ENCODE measurements around the gene BAMBI. TPM values are rescaled to one million over a fixed set of nuclear protein-coding genes. Genes with fewer than 3 reads are reported as not detected.

The BAMBI gene
- polyA plus RNA-seq, 1 donor from 2014 or later, result 0.54 TPM

DNA sequence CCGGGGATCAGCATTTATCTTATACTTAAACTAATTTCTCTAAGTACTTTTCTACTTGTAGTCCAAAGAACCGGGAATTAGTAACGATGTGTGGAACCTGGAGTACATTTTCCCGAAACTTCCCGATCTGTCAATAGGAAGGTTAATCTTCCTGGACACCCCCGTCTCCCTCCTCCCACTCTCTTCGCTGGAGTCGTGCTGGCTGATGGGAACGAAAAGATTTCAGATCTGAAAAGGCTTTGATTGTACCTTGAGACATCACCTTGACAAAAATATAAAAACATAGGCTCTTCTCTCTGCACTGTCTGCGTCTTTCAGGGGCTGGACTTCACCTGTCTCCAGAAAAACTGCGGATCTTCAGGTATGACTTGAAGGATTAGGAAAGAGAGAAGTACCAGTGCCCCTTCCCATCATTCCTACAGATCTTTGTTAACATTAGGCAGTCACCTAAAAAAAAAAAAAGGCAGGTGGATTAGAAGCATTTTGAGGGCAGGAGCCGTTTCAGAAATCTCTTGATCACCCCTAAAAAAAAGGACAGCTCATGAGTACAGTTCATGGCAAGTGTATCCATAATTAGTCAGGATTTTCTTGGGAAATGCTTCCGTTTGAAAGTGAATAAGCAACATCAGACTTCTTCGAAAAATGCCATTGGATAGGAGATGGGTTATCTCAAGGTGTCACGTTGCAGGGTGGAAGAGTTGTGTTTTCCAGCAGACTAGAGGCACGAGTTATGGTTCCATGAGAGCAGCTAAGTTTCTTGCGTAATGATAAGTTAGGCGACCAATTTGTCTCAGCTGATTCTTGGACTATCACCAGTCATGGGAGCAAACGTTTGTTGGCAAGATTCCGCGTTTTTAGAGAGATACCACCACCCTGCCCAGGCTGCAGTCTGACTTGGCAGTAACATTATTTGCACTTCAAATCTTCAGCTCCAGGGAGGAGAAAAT lies 7.8 kb upstream of the BAMBI start:
- Histone ChIP-seq H3K36me3 (ENCODE audit: insufficient read depth, low read length) (no peaks in the 10 kb centered on the region), H3K79me2 (replicated peaks; ENCODE audit: insufficient read depth, low read length) (no peaks in the 10 kb centered on the region), H3F3A (ENCODE audit: insufficient read depth, low read length, poor library complexity, severe bottlenecking) (no peaks in the 10 kb centered on the region), H3K9me2 (ENCODE audit: insufficient read depth, low read length) (no peaks in the 10 kb centered on the region), H3K27ac (ENCODE audit: low read length) (no peak overlapping the region), H2AFZ (ENCODE audit: low read depth, low read length) (no peak overlapping the region), H3K9ac (ENCODE audit: low read length) (peak overlapping the region; percentile 10), H4K20me1 (ENCODE audit: insufficient read depth) (no peaks in the 10 kb centered on the region), H3K4me3 (ENCODE audit: low read length) (peak overlapping the region; percentile 66), H3K4me2 (ENCODE audit: low read length) (peak overlapping the region; percentile 91), H3K9me3 (ENCODE audit: low read length) (no peaks in the 10 kb centered on the region), H3K27me3 (ENCODE audit: insufficient read depth, low read depth, low read length) (peaks cover 69% of the 10 kb centered on the region)
- TF ChIP-seq MXI1 (conservative IDR thresholded peaks at IDR 0.05; ENCODE audit: poor library complexity, severe bottlenecking), result no peak
- no peak for TF ChIP-seq RAD21 (conservative IDR thresholded peaks at IDR 0.05)
- no peak for TF ChIP-seq EP300 (conservative IDR thresholded peaks at IDR 0.05; ENCODE audit: poor library complexity, severe bottlenecking)
- TF ChIP-seq TAF1 (IDR thresholded peaks at IDR 0.05; ENCODE audit: low read depth), result no peak
- TF ChIP-seq SMC3 (conservative IDR thresholded peaks at IDR 0.05; ENCODE audit: poor library complexity), result no peak
- TF ChIP-seq POLR2AphosphoS5 (IDR thresholded peaks at IDR 0.05), result no peak
- TF ChIP-seq EZH2 (IDR thresholded peaks at IDR 0.05; ENCODE audit: borderline replicate concordance, insufficient read depth, low read length, poor library complexity, severe bottlenecking), result no peak
- TF ChIP-seq, protein P1, sequence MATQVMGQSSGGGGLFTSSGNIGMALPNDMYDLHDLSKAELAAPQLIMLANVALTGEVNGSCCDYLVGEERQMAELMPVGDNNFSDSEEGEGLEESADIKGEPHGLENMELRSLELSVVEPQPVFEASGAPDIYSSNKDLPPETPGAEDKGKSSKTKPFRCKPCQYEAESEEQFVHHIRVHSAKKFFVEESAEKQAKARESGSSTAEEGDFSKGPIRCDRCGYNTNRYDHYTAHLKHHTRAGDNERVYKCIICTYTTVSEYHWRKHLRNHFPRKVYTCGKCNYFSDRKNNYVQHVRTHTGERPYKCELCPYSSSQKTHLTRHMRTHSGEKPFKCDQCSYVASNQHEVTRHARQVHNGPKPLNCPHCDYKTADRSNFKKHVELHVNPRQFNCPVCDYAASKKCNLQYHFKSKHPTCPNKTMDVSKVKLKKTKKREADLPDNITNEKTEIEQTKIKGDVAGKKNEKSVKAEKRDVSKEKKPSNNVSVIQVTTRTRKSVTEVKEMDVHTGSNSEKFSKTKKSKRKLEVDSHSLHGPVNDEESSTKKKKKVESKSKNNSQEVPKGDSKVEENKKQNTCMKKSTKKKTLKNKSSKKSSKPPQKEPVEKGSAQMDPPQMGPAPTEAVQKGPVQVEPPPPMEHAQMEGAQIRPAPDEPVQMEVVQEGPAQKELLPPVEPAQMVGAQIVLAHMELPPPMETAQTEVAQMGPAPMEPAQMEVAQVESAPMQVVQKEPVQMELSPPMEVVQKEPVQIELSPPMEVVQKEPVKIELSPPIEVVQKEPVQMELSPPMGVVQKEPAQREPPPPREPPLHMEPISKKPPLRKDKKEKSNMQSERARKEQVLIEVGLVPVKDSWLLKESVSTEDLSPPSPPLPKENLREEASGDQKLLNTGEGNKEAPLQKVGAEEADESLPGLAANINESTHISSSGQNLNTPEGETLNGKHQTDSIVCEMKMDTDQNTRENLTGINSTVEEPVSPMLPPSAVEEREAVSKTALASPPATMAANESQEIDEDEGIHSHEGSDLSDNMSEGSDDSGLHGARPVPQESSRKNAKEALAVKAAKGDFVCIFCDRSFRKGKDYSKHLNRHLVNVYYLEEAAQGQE (IDR thresholded peaks at IDR 0.05; ENCODE audit: borderline replicate concordance), result no peak
- TF ChIP-seq, protein P2, sequence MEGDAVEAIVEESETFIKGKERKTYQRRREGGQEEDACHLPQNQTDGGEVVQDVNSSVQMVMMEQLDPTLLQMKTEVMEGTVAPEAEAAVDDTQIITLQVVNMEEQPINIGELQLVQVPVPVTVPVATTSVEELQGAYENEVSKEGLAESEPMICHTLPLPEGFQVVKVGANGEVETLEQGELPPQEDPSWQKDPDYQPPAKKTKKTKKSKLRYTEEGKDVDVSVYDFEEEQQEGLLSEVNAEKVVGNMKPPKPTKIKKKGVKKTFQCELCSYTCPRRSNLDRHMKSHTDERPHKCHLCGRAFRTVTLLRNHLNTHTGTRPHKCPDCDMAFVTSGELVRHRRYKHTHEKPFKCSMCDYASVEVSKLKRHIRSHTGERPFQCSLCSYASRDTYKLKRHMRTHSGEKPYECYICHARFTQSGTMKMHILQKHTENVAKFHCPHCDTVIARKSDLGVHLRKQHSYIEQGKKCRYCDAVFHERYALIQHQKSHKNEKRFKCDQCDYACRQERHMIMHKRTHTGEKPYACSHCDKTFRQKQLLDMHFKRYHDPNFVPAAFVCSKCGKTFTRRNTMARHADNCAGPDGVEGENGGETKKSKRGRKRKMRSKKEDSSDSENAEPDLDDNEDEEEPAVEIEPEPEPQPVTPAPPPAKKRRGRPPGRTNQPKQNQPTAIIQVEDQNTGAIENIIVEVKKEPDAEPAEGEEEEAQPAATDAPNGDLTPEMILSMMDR (IDR thresholded peaks at IDR 0.05; ENCODE audit: poor library complexity, severe bottlenecking), result no peak

DNA sequence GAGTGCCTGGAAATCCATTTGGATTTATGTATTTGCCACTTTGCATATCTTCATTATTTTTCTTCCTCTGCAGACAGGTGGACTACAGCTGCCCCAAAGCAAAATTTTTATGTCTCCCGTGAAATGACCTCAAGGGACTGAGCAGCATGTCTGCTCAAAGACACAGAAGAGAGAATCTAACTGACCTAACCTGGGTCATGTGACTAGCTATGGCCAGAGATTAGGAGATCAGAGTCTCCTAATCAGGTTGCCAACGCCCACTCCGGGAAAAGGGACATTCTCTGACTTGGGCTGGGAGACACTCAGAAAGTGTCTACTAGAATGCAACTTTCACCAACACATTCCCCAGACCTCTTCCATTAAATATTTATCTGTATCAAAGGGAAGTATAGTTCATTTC lies 2.5 kb upstream of the BAMBI start:
- Histone ChIP-seq H3K9me2 (ENCODE audit: insufficient read depth, low read length) (no peaks in the 10 kb centered on the region), H3K9me3 (ENCODE audit: low read length) (no peaks in the 10 kb centered on the region), H3K9ac (ENCODE audit: low read length) (no peak overlapping the region), H3K27ac (ENCODE audit: low read length) (no peak overlapping the region), H2AFZ (ENCODE audit: low read depth, low read length) (no peak overlapping the region), H3K27me3 (ENCODE audit: insufficient read depth, low read depth, low read length) (peaks cover 81% of the 10 kb centered on the region), H3K36me3 (ENCODE audit: insufficient read depth, low read length) (no peaks in the 10 kb centered on the region), H3F3A (ENCODE audit: insufficient read depth, low read length, poor library complexity, severe bottlenecking) (no peaks in the 10 kb centered on the region), H3K79me2 (replicated peaks; ENCODE audit: insufficient read depth, low read length) (no peaks in the 10 kb centered on the region), H4K20me1 (ENCODE audit: insufficient read depth) (no peaks in the 10 kb centered on the region), H3K4me3 (ENCODE audit: low read length) (no peak overlapping the region), H3K4me2 (ENCODE audit: low read length) (no peak overlapping the region)
- TF ChIP-seq EZH2 (IDR thresholded peaks at IDR 0.05; ENCODE audit: borderline replicate concordance, insufficient read depth, low read length, poor library complexity, severe bottlenecking) (no peak), POLR2AphosphoS5 (IDR thresholded peaks at IDR 0.05) (no peak), EP300 (conservative IDR thresholded peaks at IDR 0.05; ENCODE audit: poor library complexity, severe bottlenecking) (no peak), MXI1 (conservative IDR thresholded peaks at IDR 0.05; ENCODE audit: poor library complexity, severe bottlenecking) (no peak), RAD21 (conservative IDR thresholded peaks at IDR 0.05) (no peak), SMC3 (conservative IDR thresholded peaks at IDR 0.05; ENCODE audit: poor library complexity) (no peak)
- TF ChIP-seq, protein P1 (IDR thresholded peaks at IDR 0.05; ENCODE audit: borderline replicate concordance), result no peak
- TF ChIP-seq, protein P2 (IDR thresholded peaks at IDR 0.05; ENCODE audit: poor library complexity, severe bottlenecking), result no peak
